Left lung (tissue), 10 donors: ENCODE data around the gene RHBDL3. TPM values are rescaled to one million over a fixed set of nuclear protein-coding genes. Genes with fewer than 3 reads are reported as not detected.
"Not testable (repeated sequence)": the region's sequence is repeated elsewhere in the genome, so short reads cannot be mapped to it uniquely, and the experiment has no call there.

Experiments used
- ATAC-seq: fragments of 200-7000 bp; cut with Tn5 transposase; one replicate; pipeline ENCODE4 v1.9.1; 2020; ENCODE audit warnings: moderate library complexity
- DNase-seq, 4 donors: peaks; one replicate each; pipeline ENCODE4 v3.0.0-alpha.2; 2013 to 2020
- H3K27ac ChIP-seq, 2 donors: fragments of 200-600 bp; sonication (generic) in 1 of 2; one replicate each; pipeline versions ENCODE4 v1.5.0 to v1.8.0; 2020 to 2021
- H3K27me3 ChIP-seq, 2 donors: fragments of 200-600 bp; sonication (generic) in 1 of 2; one replicate each; pipeline versions ENCODE4 v1.5.0 to v1.8.0; 2020 to 2021
- H3K36me3 ChIP-seq, 2 donors: fragments of 200-600 bp; sonication (generic) in 1 of 2; one replicate each; pipeline versions ENCODE4 v1.5.0 to v1.8.0; 2020 to 2021
- H3K4me1 ChIP-seq, 2 donors: fragments of 200-600 bp; one replicate each; pipeline ENCODE4 v1.8.0; 2021
- H3K4me3 ChIP-seq, 2 donors: fragments of 200-600 bp; sonication (generic) in 1 of 2; one replicate each; pipeline versions ENCODE4 v1.5.0 to v1.8.0; 2020 to 2021; ENCODE audit warnings: mild to moderate bottlenecking in 1 of 2
- H3K9me3 ChIP-seq, 2 donors: fragments of 200-600 bp; sonication (generic) in 1 of 2; one replicate each; pipeline versions ENCODE4 v1.5.0 to v1.8.0; 2020 to 2021
- CTCF ChIP-seq, 2 donors: fragments of 200-600 bp; sonication (generic) in 1 of 2; IDR thresholded peaks; one replicate each; pipeline versions ENCODE4 v1.5.0 to v1.8.0; 2021; ENCODE audit warnings: antibody characterized with exemption in 2 of 2
- intact Hi-C, 2 donors: fragments of 100-400 bp; cut with DNase I; formaldehyde crosslinking; loops; one replicate each; pipeline versions ENCODE4 v1.11.2 to v1.14.2; 2022
- polyA plus RNA-seq, 6 donors: library from polyadenylated mRNA; unstranded; fragments of 120-200 nt; gene quantifications; one replicate each; pipeline ENCODE4 v1.2.1, GENCODE V29; 2013; ENCODE audit not compliant: insufficient read length in 6 of 6
- total RNA-seq, 2 donors: library from RNA; stranded (reverse); fragmentation: NEBNext Ultra II Directional; extraction: Animal tissue kit (Norgen Biotek cat#: 25700); gene quantifications; one replicate each; pipeline ENCODE4 v1.2.1, GENCODE V29; 2021
- donor health status: DM: no; HTN: yes; CAD: no.
- donor health status: DM: no; HTN: no; CAD: no.

RHBDL3 gene
- total and polyA plus RNA-seq, 8 donors = 0.26 to 2.2 (median 1.6) TPM

- H3K27me3 ChIP-seq = no peaks in the 10 kb centered on the region
- no peak for TF ChIP-seq CTCF (IDR thresholded peaks at IDR 0.05)
- H3K4me1 ChIP-seq = no peaks in the 10 kb centered on the region
- H3K4me3 ChIP-seq = no peak overlapping the region
- ATAC-seq (no peak), DNase-seq (no peak)
- intact Hi-C loops = loop anchor here in 1 of 2 donors (5.0 kb wide), 1 partner anchor 65 kb away; no protein-coding TSS in a partner anchor
- no peaks in the 10 kb centered on the region for H3K9me3 ChIP-seq
- no peak overlapping the region for H3K27ac ChIP-seq
- H3K36me3 ChIP-seq = no peaks in the 10 kb centered on the region
Observed at GRCh38 chr17:32317353-32317752, 51.7 kb downstream of the RHBDL3 start.

- Histone ChIP-seq H3K36me3 (no peaks in the 10 kb centered on the region), H3K4me1 (no peaks in the 10 kb centered on the region), H3K9me3 (no peaks in the 10 kb centered on the region), H3K4me3 (no peak overlapping the region), H3K27ac (no peak overlapping the region), H3K27me3 (no peaks in the 10 kb centered on the region)
- intact Hi-C loops = loop anchor here in 1 of 2 donors (5.0 kb wide), 1 partner anchor 66 kb away; no protein-coding TSS in a partner anchor
- ATAC-seq (no peak), DNase-seq (no peak)
- TF ChIP-seq CTCF (IDR thresholded peaks at IDR 0.05) = no peak
Observed at GRCh38 chr17:32318071-32318470, 52.4 kb downstream of the RHBDL3 start.

- H3K4me1 ChIP-seq = peaks cover 0 to 10% of the 10 kb centered on the region in 2 donors
- intact Hi-C loops = loop anchor here in 1 of 2 donors (5.0 kb wide), 1 partner anchor 67 kb away; no protein-coding TSS in a partner anchor
- H3K27me3 ChIP-seq = no peaks in the 10 kb centered on the region
- peak; percentile 95 to 96 for TF ChIP-seq CTCF (IDR thresholded peaks at IDR 0.05)
- DNase-seq = peak in 3 of 4 donors; percentile 72 to 91 (median 78)
- H3K9me3 ChIP-seq = no peaks in the 10 kb centered on the region
- no peaks in the 10 kb centered on the region for H3K36me3 ChIP-seq
- peak; percentile 97 for ATAC-seq
- H3K4me3 ChIP-seq = peak overlapping the region in 1 of 2 donors; percentile 30
- no peak overlapping the region for H3K27ac ChIP-seq
Observed at GRCh38 chr17:32319548-32319905, 53.9 kb downstream of the RHBDL3 start.

- intact Hi-C loops, H3K27ac ChIP-seq, H3K27me3 ChIP-seq, H3K9me3 ChIP-seq, H3K36me3 ChIP-seq, ATAC-seq, DNase-seq, H3K4me3 ChIP-seq: not testable (repeated sequence)
- H3K4me1 ChIP-seq = peaks cover 0 to 12% of the 10 kb centered on the region in 2 donors
Observed at GRCh38 chr17:32320080-32320479, 54.4 kb downstream of the RHBDL3 start.

- intact Hi-C loops = no loop called here
- Histone ChIP-seq H3K36me3 (no peaks in the 10 kb centered on the region), H3K4me3 (no peak overlapping the region), H3K9me3 (no peaks in the 10 kb centered on the region), H3K27me3 (no peaks in the 10 kb centered on the region), H3K4me1 (peaks cover 0 to 12% of the 10 kb centered on the region in 2 donors), H3K27ac (no peak overlapping the region)
- DNase-seq (no peak), ATAC-seq (no peak)
- no peak for TF ChIP-seq CTCF (IDR thresholded peaks at IDR 0.05)
Observed at GRCh38 chr17:32320847-32321246, 55.2 kb downstream of the RHBDL3 start.

GRCh38 chr17:32323046-32323445 is 57.4 kb downstream of the RHBDL3 start:
- Histone ChIP-seq H3K27ac (no peak overlapping the region), H3K4me3 (no peak overlapping the region), H3K9me3 (no peaks in the 10 kb centered on the region), H3K36me3 (no peaks in the 10 kb centered on the region), H3K27me3 (no peaks in the 10 kb centered on the region), H3K4me1 (peaks cover 0 to 12% of the 10 kb centered on the region in 2 donors)
- no peak for TF ChIP-seq CTCF (IDR thresholded peaks at IDR 0.05)
- intact Hi-C loops = no loop called here
- ATAC-seq = no peak
- no peak for DNase-seq
